Glutamatergic neuron (in vitro differentiated cells): Measurements from ENCODE around the gene DDX3X. TPM values are rescaled to one million over a fixed set of nuclear protein-coding genes. Genes with fewer than 3 reads are reported as not detected.

ENCODE experiments used
- DNase-seq: peaks from one replicate; pipeline ENCODE4 v3.0.0; 2022
- H3K27ac Mint-ChIP-seq: one replicate; pipeline ENCODE4 v1.8.0; 2020; ENCODE audit warnings: mild to moderate bottlenecking, mixed read lengths, inconsistent platforms; ENCODE audit not compliant: unreplicated experiment
- H3K27me3 Mint-ChIP-seq: one replicate; pipeline ENCODE4 v1.8.0; 2020; ENCODE audit warnings: mild to moderate bottlenecking, moderate library complexity, mixed read lengths, inconsistent platforms; ENCODE audit not compliant: unreplicated experiment
- H3K36me3 Mint-ChIP-seq: one replicate; pipeline ENCODE4 v1.8.0; 2020; ENCODE audit warnings: mild to moderate bottlenecking, mixed read lengths, inconsistent platforms; ENCODE audit not compliant: unreplicated experiment
- H3K4me1 Mint-ChIP-seq: one replicate; pipeline ENCODE4 v1.8.0; 2020; ENCODE audit warnings: mild to moderate bottlenecking, low read depth, mixed read lengths, inconsistent platforms; ENCODE audit not compliant: unreplicated experiment
- H3K4me3 Mint-ChIP-seq: one replicate; pipeline ENCODE4 v1.8.0; 2020; ENCODE audit warnings: mild to moderate bottlenecking, mixed read lengths, inconsistent platforms; ENCODE audit not compliant: unreplicated experiment
- H3K9me3 Mint-ChIP-seq: one replicate; pipeline ENCODE4 v1.8.0; 2020; ENCODE audit warnings: mild to moderate bottlenecking, moderate library complexity, mixed read lengths, inconsistent platforms; ENCODE audit not compliant: unreplicated experiment
- CTCF ChIP-seq: fragments of 200-600 bp; sonication (generic); IDR thresholded peaks from one replicate; pipeline ENCODE4 v1.5.0; 2021; ENCODE audit not compliant: partially characterized antibody, unreplicated experiment
- total RNA-seq: library from RNA; stranded (reverse); fragmentation: NEBNext Ultra II Directional; extraction: Animal tissue kit (Norgen Biotek cat#: 25700); gene quantifications from one replicate; pipeline ENCODE4 v1.2.1, GENCODE V29; 2021; ENCODE audit not compliant: unreplicated experiment

Gene DDX3X
- total RNA-seq, 1 donor from 2014 or later: 208 TPM

- Mint-ChIP-seq H3K27ac (no peak overlapping the region), H3K4me1 (no peaks in the 10 kb centered on the region)
Observed at GRCh38 chrX:41347186-41347585, 13.2 kb downstream of the DDX3X start.

GRCh38 chrX:41348551-41348950 is 14.6 kb downstream of the DDX3X start:
- no peaks in the 10 kb centered on the region for H3K4me1 Mint-ChIP-seq
- peaks cover 2% of the 10 kb centered on the region for H3K9me3 Mint-ChIP-seq
- H3K27me3 Mint-ChIP-seq: no peaks in the 10 kb centered on the region
- no peaks in the 10 kb centered on the region for H3K36me3 Mint-ChIP-seq
- no peak overlapping the region for H3K4me3 Mint-ChIP-seq
- H3K27ac Mint-ChIP-seq: no peak overlapping the region
- TF ChIP-seq CTCF: no peak
- DNase-seq: no peak

More at GRCh38 chrX:41347186-41347585, 13.2 kb downstream of the DDX3X start:
- peaks cover 2% of the 10 kb centered on the region for H3K9me3 Mint-ChIP-seq
- no peak overlapping the region for H3K4me3 Mint-ChIP-seq
- no peak for DNase-seq
- H3K36me3 Mint-ChIP-seq: no peaks in the 10 kb centered on the region
- H3K27me3 Mint-ChIP-seq: no peaks in the 10 kb centered on the region
- no peak for TF ChIP-seq CTCF

GRCh38 chrX:41350150-41350975 is 16.4 kb downstream of the DDX3X start:
- Mint-ChIP-seq H3K4me3 (peak overlapping the region; percentile 52), H3K4me1 (no peaks in the 10 kb centered on the region), H3K27ac (no peak overlapping the region), H3K27me3 (no peaks in the 10 kb centered on the region), H3K36me3 (no peaks in the 10 kb centered on the region), H3K9me3 (peaks cover 2% of the 10 kb centered on the region)
- TF ChIP-seq CTCF: no peak
- no peak for DNase-seq

GRCh38 chrX:41350976-41351569 is 17.1 kb downstream of the DDX3X start:
- no peak for DNase-seq
- Mint-ChIP-seq H3K4me3 (no peak overlapping the region), H3K27me3 (no peaks in the 10 kb centered on the region), H3K9me3 (peaks cover 2% of the 10 kb centered on the region), H3K4me1 (no peaks in the 10 kb centered on the region), H3K27ac (peak overlapping the region; percentile 55), H3K36me3 (no peaks in the 10 kb centered on the region)
- TF ChIP-seq CTCF: no peak

GRCh38 chrX:41351923-41352322 is 18.0 kb downstream of the DDX3X start:
- DNase-seq: no peak
- no peak for TF ChIP-seq CTCF
- Mint-ChIP-seq H3K4me1 (no peaks in the 10 kb centered on the region), H3K9me3 (peaks cover 2% of the 10 kb centered on the region), H3K36me3 (no peaks in the 10 kb centered on the region), H3K27ac (no peak overlapping the region), H3K27me3 (no peaks in the 10 kb centered on the region), H3K4me3 (no peak overlapping the region)
